ENCODE data around the gene GJC2. TPM values are rescaled to one million over a fixed set of nuclear protein-coding genes. Genes with fewer than 3 reads are reported as not detected.
A peak's percentile ranks its signal among the peaks of the same experiment; 100 is the strongest.

Gene GJC2
- total and polyA plus RNA-seq, 4 donors = 0.10 to 0.79 (median 0.25) TPM; not detected in 1

DNA sequence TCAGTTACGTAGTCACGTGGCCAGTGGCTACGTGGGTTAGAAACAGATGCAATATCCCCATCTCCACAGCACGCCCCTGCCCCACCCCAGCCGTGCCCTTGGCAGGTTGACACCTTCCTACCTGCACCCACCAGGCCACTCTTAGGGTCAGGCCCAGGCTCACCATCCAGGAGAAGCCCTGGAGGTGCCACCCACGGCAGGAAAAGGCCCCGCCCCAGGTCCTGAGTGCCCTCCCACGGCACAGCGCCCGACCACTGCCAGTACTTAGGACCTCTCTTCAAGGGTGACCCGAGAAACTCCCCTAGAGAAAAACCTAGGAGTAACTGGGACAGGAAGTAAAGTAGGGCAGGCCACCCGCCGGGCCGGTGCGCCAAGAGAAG lies 48.1 kb upstream of the GJC2 start:
- no peak overlapping the region for H3K9ac ChIP-seq (ENCODE audit: low read depth in 1 of 2, low read length in 2 of 2)
- no peak for DNase-seq (ENCODE audit: low spot score)
- WGBS = 59% methylated on average over 15 of the region's 15 CpGs
- no peaks in the 10 kb centered on the region for H3K9me3 ChIP-seq (ENCODE audit: control insufficient read depth in 4 of 4, low read length in 3 of 4)
- no peak overlapping the region for H3K27ac ChIP-seq (ENCODE audit: low read depth in 1 of 2, low read length in 2 of 2)
- peak overlapping the region in 1 of 3 donors; percentile 90 for H3K4me3 ChIP-seq (ENCODE audit: low read depth in 1 of 3, low read length in 3 of 3)
- TF ChIP-seq YY1 (IDR thresholded peaks at IDR 0.05) (no peak), TAF1 (conservative IDR thresholded peaks at IDR 0.05) (no peak), RXRA (IDR thresholded peaks at IDR 0.05) (no peak), CTCF (IDR thresholded peaks at IDR 0.05; ENCODE audit: low read depth, low read length, missing input control) (no peak), REST (IDR thresholded peaks at IDR 0.05) (no peak), GABPA (IDR thresholded peaks at IDR 0.05 in 1 of 2, conservative IDR thresholded peaks at IDR 0.05 in 1 of 2) (no peak), JUND (IDR thresholded peaks at IDR 0.05) (no peak), ATF3 (IDR thresholded peaks at IDR 0.05) (no peak), FOXA1 (IDR thresholded peaks at IDR 0.05) (no peak)
- H3K36me3 ChIP-seq (ENCODE audit: control insufficient read depth in 4 of 4, insufficient read depth in 3 of 4, low read depth in 1 of 4, low read length in 3 of 4) = peaks cover 9 to 38% (median 29%) of the 10 kb centered on the region in 4 donors
- H3K27me3 ChIP-seq (ENCODE audit: control insufficient read depth in 4 of 4, insufficient read depth in 4 of 4, low read length in 3 of 4) = no peaks in the 10 kb centered on the region
- peaks cover 10 to 44% (median 26%) of the 10 kb centered on the region in 4 donors for H3K4me1 ChIP-seq (ENCODE audit: control insufficient read depth in 4 of 4, insufficient read depth in 4 of 4, low read length in 3 of 4)

DNA sequence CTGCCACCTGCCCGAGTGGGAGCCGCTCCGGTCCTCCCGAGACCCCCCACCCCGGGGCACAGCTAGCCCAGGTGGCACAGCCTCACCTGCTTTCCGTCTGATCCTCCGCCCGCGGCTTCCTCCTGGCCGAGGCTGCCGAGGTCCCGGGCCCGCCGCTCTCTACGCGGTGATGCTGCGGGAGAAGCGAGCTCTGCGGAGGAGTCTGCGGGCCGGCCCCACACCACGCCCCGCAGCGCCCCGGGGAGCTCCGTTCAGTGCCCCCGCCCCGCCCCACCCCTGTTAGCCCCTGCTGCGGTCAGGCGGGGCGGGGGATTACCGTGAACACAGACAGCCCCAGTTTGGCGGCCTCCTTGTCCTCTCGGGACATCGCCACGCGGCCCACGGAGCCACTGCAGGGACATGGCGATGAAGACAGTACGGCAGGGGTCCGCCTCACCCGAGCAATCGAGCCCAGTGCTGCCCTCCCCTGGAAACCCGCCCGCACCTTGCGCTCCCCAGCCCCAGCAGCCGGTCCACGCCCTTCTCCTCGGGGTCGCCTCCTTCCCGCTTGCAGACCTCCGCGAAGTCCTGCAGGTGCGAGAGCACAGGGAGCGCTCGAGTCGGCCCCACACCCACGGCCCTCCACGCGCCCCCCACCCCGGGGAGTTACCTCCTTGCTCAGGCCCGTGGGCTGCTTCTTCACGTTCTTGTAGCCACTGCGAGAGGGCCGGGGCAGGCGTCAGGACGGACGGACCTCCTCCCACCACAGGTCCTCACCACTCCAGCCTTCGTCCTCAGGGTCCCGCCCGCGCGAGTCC lies 47.5 kb upstream of the GJC2 start:
- Histone ChIP-seq H3K4me1 (ENCODE audit: control insufficient read depth in 4 of 4, insufficient read depth in 4 of 4, low read length in 3 of 4) (peaks cover 10 to 44% (median 26%) of the 10 kb centered on the region in 4 donors), H3K9ac (ENCODE audit: low read depth in 1 of 2, low read length in 2 of 2) (no peak overlapping the region), H3K36me3 (ENCODE audit: control insufficient read depth in 4 of 4, insufficient read depth in 3 of 4, low read depth in 1 of 4, low read length in 3 of 4) (peaks cover 9 to 40% (median 28%) of the 10 kb centered on the region in 4 donors), H3K27ac (ENCODE audit: low read depth in 1 of 2, low read length in 2 of 2) (no peak overlapping the region), H3K4me3 (ENCODE audit: low read depth in 1 of 3, low read length in 3 of 3) (peak overlapping the region; percentile 45 to 90 (median 82)), H3K27me3 (ENCODE audit: control insufficient read depth in 4 of 4, insufficient read depth in 4 of 4, low read length in 3 of 4) (no peaks in the 10 kb centered on the region), H3K9me3 (ENCODE audit: control insufficient read depth in 4 of 4, low read length in 3 of 4) (no peaks in the 10 kb centered on the region)
- peak; percentile 69 for DNase-seq (ENCODE audit: low spot score)
- WGBS = 8% methylated on average over 73 of the region's 73 CpGs
- TF ChIP-seq RXRA (IDR thresholded peaks at IDR 0.05) = no peak
- no peak for TF ChIP-seq TAF1 (conservative IDR thresholded peaks at IDR 0.05)
- TF ChIP-seq EGR1 (IDR thresholded peaks at IDR 0.05; ENCODE audit: low read depth in 2 of 2) = no peak
- TF ChIP-seq CTCF (IDR thresholded peaks at IDR 0.05; ENCODE audit: low read depth, low read length, missing input control) = no peak
- no peak for TF ChIP-seq FOXA2 (IDR thresholded peaks at IDR 0.05)
- no peak for TF ChIP-seq NR2F2 (IDR thresholded peaks at IDR 0.05)
- no peak for TF ChIP-seq FOXA1 (IDR thresholded peaks at IDR 0.05)
- no peak for TF ChIP-seq ZBTB33 (IDR thresholded peaks at IDR 0.05)
- no peak for TF ChIP-seq RAD21 (IDR thresholded peaks at IDR 0.05)
- TF ChIP-seq, protein P1, sequence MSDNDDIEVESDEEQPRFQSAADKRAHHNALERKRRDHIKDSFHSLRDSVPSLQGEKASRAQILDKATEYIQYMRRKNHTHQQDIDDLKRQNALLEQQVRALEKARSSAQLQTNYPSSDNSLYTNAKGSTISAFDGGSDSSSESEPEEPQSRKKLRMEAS (IDR thresholded peaks at IDR 0.05) = no peak
- TF ChIP-seq GABPA (IDR thresholded peaks at IDR 0.05 in 1 of 2, conservative IDR thresholded peaks at IDR 0.05 in 1 of 2) = no peak
- no peak for TF ChIP-seq SP1 (IDR thresholded peaks at IDR 0.05)
- no peak for TF ChIP-seq YY1 (IDR thresholded peaks at IDR 0.05)
- no peak for TF ChIP-seq REST (IDR thresholded peaks at IDR 0.05)
- no peak for TF ChIP-seq JUND (IDR thresholded peaks at IDR 0.05)
